Adipose tissue (tissue), 3 donors: Measurements from ENCODE around the gene SLC17A2. TPM values are rescaled to one million over a fixed set of nuclear protein-coding genes. Genes with fewer than 3 reads are reported as not detected.

ENCODE experiments used
- H3K27ac ChIP-seq: one replicate; pipeline ENCODE4 v1.5.1; 2013; ENCODE audit warnings: low read depth, low read length
- WGBS, 3 donors: extraction: QIAGEN DNeasy Blood & Tissue Kit; methylation state at CpG; one replicate each; pipeline ENCODE4 v1.1.7; 2013; 5-methylcytosine and 5-hydroxymethylcytosine counted together
- polyA plus RNA-seq, 3 donors: library from polyadenylated mRNA; stranded (reverse); fragments of 200-250 nt; gene quantifications; one replicate each; pipeline ENCODE4 v1.2.3, GENCODE V29; 2013
- donor health status: healthy with polysubstance abuse.
- donor health status: Bipolar disorder and iron deficiency.
- donor health status: healthy.

Gene SLC17A2
- polyA plus RNA-seq, 3 donors = not detected

DNA sequence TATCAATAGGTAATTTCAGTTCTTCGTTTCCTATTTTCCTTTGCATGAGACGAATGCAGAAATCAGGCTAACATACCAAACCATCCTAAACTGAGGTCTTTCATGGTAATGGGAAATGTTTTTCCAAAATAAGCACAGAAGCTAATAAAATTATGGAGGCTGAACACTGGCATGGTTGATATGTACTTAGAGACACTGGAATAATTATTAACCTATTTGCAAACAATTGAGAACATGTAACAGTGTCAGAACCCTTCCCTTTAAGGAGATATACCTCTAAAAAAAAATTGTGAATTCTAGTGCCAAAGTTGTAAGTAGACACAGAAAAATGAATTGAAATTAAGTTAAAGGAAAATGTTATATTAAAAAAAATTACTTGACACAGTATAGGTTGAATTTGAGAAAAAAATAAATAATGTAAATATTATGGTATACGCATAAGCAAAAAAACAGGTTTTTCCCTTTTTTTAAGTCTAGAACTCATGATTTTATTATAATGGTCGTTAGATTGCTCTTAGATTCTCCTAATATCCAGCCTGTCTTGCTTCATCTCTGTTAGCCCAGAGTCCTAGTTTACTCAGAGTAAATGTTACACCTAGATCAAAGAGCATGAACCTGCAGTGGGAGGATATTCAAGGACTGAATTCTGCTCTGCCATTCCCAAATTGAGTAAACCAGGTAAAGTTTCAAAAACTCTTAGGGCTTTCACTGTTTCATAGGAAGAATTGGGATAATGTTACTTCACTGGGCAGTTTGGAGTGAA is 1.7 kb downstream of the SLC17A2 start:
- no peak overlapping the region for H3K27ac ChIP-seq
- 71 to 88% (median 85%) methylated on average over 4 of the region's 4 CpGs for WGBS, 3 donors

DNA sequence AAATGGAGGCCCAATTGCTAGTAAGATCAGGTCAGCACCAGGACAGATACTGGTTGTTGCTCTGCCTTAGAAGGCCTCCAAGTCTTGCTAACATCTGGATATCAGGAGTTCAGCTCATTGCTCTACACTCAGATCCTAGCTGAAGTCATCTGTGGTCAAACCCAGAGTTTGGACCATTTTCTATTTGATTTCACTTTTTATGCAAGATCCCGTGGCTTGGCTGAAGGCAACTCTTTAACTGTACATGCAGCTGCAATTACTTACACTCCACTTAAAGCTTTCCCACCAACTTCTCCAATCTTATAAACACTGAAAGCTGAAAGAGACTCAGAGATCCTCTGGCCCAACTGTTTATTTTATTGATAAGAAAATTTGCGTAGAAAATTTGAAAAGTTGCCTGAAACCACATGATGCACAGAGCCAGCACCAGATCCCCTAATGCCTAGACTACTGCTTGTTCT is 2.7 kb downstream of the SLC17A2 start:
- no peak overlapping the region for H3K27ac ChIP-seq
- WGBS, 3 donors = 36 to 52% (median 41%) methylated on average over 2 of the region's 2 CpGs

DNA sequence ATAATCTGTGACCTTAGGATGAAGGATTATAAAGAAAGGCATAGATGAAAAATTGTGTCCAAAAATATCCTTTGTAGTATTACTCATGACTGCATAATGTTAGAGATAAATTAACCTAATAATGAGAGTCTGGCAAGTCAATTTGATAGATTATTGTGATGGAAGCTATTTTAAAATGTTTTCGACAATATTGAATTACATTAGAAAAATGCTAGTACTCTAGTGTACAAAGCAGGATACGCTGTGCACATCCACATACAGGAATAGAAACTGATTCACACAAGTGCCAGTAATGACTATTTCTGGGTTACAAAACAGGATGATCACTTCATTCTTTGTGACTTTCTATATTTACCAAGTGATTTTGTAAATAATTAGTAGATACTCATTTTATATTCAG is 3.3 kb downstream of the SLC17A2 start:
- H3K27ac ChIP-seq = no peak overlapping the region
- 68 to 83% (median 70%) methylated on average over 2 of the region's 2 CpGs for WGBS, 3 donors

DNA sequence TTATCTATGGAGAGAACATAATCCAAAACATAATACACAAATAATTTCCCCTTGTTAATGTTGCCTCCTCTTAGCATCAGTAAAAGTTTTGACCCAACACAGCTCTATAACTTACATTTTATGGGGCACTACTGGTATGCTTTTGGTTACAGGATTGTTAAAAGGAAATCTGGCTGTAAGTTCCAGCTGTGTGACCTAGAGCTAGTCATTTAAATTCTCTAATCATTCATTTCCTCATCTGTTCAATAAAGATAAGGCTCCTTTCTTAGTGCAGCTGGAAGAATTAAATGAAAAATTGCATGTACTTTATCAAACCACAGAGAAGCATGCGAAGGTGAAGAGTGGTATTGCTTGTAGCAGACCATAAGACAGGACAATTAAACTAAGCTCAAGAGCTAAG is 4.6 kb downstream of the SLC17A2 start:
- no peak overlapping the region for H3K27ac ChIP-seq
- 37 to 45% (median 42%) methylated on average over 1 of the region's 1 CpG for WGBS, 3 donors

DNA sequence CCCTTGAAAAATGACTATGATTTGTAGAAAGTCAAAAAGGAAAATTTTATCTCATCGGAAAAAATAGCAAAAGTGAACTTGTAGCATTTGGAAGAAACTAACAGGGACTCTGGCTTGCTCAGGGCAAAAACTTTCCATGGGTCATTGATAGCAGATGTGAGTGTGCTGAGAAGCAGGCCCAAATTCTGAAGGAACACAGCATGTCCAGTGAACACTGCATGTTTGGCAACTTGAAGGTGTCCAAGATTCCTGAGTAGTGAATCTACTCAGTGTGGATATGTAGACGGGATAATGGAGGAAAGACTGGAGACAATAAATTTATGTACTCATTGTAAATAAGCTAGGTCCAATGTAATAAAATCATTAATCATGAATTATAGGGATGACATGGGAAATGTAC is 8.2 kb downstream of the SLC17A2 start:
- no peak overlapping the region for H3K27ac ChIP-seq
- WGBS, 3 donors = 73 to 89% (median 76%) methylated on average over 2 of the region's 2 CpGs

DNA sequence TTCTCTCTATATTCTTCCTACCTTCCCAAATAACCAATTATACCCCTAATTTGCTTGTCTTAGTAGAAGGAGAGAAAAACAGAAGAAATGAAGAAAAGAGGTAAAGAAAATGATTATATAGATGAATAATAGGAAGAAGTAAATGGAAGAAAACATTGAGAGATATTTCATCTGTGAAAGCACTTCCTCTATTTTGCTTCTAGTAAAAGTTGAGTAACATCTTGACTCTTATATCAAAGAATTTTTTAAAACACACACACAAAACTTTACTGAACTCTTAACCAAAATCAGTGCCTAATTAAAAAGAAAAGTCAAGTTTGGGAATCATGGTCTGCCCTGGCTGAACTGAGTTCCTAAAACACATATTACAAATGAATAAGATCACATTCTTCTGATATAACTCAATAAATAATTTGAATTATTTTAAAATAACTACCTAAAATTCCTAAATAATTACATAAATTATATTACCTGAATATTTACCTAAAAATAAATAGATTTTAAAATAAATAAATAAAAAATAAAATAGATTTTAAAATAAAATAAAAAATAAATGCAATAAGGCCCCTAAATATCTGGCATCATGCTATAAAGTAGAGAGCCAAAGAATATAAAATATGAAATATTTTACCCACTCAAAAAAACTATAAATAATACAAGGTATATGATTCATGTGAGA is 8.8 kb downstream of the SLC17A2 start:
- H3K27ac ChIP-seq = no peak overlapping the region

DNA sequence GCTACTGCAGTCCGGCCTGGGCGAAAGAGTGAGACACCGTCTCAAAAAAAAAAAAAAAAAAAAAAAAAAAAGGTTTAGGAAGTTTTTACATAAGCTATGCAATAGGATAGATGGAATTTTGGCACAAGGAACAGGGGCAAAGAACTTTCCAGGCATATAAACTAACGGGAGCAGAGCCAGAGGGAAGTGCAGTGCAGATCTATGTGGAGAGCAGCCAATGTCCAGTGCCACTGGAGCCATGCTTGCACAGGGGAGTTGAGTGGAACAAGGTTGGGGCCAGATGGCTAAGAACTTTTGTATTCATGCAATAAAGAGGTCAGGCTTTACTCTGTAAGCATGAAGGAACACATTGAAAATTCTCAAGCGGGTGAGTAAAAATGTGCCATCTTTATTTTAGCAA is 10.8 kb downstream of the SLC17A2 start:
- no peak overlapping the region for H3K27ac ChIP-seq
- 79 to 93% (median 92%) methylated on average over 5 of the region's 5 CpGs for WGBS, 3 donors

DNA sequence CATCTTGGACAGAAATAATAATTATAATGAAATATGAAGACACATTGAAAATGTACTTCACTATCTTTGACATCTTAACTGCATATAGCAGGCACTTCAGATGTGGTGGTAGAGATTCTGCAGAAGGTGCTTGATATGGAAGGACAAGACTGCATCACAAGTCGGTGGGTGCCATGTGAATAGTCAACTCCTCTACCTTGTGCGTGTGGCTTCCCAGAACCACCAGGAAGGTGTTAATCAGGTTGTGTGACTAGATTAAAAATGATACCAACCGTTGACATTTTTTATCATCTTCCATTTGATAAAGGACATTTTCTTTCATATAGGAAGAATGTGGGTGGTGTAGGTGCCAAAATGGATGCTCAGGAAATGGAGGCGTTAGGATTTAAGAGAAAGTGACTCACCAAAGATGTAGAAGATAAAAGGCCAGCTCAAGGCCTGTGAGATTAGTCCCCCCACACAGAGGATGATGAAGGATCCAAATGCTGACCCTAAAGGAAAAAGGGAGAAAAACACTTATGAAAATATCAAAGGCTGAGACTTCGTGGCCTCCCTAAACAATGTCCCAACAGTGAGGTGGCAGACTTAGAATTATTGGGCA is 12.3 kb downstream of the SLC17A2 start:
- no peak overlapping the region for H3K27ac ChIP-seq
- WGBS, 3 donors = 72 to 80% (median 78%) methylated on average over 5 of the region's 5 CpGs

DNA sequence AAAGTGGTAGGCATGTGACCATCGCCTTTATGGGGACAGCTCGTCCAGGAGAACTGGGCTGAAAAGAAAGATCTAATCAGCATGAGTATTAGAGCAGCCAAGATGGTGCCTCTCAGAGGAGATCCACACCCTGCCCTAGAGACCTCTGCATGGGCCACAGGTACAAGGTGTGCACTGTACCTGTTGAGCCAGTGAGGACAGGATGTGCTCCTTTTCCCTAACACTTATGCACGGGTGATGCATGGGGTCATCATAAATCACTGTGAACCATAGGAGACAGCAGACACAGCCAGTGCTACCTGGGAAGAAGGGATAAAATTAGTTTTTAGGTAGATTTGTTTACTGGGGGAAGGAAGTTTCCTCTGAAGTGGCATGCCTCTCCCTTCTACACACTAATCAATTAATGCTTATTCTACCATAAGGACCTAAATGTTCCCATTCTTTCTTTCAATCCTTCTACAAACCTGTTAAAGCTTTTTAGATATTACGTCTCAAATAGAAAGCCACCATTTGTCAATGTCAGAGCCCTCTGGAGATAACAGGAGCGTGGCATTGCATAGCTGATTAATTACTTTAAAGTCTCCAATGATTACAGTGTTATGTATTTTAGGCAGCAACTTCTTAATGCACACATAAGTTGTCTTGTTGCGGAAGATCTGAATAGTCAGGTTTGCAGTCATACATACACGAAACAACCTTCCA is 13.6 kb downstream of the SLC17A2 start:
- WGBS, 3 donors = 77 to 86% (median 83%) methylated on average over 7 of the region's 7 CpGs
- no peak overlapping the region for H3K27ac ChIP-seq

DNA sequence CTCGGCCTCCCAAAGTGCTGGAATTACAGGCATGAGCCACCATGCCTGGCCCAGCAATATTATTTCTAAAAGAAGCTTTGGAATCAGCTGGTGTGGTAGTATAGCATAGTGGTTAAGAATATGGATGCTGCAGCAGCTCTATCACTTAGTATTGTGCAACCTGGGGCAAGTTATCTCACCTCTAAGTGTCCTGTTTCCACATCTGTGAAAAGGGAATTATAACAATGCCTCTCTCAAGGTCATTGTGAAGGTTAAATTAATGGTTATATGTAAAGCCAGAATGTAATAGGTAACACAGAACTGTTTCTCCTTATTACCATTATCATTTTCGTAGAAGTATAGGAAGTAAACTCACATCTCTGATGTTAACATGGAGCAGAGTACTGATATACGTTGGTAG is 14.2 kb downstream of the SLC17A2 start:
- H3K27ac ChIP-seq = no peak overlapping the region
- WGBS, 3 donors = 77 to 85% (median 84%) methylated on average over 3 of the region's 3 CpGs

DNA sequence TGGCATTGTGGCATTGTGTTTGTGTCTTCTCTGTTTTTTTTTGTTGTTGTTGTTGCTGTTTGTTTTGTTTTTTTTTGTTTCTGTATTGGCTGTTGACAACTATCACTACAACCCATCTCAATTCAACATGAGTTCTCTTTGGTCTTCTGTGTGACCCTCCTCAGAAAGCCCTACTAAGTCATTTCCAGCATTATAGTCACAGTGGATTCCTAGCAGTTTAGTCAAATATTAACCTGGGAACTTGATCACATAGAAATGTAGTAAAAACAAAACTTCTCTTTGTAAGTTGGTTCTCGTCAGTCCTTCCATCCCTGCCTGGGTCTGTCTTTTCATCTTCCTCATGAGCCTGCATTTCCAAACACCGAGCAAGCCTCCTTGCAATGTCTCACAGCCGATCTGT is 16.8 kb downstream of the SLC17A2 start:
- WGBS, 3 donors = 76 to 84% (median 76%) methylated on average over 3 of the region's 3 CpGs
- no peak overlapping the region for H3K27ac ChIP-seq

DNA sequence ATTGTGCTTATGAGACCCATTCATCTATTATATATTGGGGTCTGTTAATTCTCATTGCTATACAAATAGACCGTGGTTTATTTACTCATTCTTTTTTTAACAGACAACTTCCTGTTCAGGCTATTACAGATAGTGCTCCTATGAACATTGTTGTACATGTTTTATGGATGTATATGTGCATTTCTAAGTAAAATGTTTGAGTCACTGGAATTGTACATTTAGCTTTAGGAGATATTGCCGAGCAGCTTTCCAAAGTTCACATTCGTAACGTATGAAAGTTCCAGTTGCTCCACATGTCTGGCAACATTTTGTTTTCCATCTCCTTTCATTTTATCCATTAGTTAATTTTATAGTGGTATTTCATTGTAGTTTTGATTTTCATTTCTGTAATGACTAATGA is 19.1 kb downstream of the SLC17A2 start:
- 69 to 78% (median 74%) methylated on average over 4 of the region's 4 CpGs for WGBS, 3 donors
- no peak overlapping the region for H3K27ac ChIP-seq

DNA sequence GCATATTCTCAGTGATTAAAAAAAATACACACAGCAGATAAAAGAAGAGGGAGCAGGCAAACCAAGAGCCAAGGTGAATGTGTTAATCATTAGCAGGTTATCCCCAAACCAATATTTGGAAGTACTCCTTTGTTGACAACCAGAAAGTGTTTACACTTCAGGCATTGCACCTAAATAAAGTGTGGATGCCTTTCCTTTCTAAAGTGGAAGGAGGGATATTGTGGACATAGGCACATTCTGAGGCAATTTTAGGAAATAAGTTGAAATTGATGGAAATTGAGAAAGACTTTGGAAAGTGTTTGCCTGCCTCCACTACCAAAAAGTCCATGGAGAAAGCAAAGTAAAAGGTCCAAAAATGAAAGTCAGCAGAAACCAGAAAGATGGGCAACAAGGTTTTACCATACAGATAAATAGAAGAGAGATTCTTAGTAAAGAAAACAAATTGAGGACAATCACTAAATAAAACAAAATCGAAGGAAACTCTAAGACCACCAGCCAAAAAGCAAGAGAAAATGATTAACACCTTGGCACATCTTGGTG is 22.9 kb downstream of the SLC17A2 start:
- WGBS, 3 donors = 62 to 77% (median 71%) methylated on average over 1 of the region's 1 CpG
- H3K27ac ChIP-seq = no peak overlapping the region

DNA sequence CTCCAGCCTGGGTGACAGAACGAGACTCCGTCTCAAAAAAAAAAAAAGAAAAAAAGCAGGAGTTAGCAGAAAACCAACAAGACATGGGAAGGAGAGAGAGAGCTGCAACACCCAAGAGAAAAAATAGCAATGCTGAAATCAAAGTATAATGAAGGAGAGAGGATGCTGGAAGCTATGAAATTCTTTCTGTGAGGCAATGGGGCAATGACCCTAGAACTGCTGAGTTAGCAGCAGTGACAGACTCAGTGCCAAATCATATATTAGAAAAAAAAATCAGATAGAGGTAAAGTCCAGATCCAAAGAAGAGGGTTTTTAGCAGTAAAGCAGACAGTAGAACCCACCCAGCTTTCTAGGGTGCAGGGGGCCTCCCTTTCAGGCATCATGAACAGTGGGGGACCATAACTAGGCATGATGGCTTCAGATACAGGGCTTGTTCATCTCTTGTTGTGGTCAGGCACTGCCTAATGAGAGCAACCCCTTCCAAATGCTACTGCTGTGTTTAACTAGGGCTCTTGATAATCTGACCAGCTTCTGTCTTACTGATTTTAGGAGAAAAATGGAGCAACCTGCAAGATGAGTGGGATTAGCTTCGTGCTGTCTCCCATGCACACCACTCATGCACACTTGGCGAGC is 26.9 kb downstream of the SLC17A2 start:
- WGBS, 3 donors = 85 to 92% (median 89%) methylated on average over 4 of the region's 4 CpGs
- H3K27ac ChIP-seq = no peak overlapping the region

DNA sequence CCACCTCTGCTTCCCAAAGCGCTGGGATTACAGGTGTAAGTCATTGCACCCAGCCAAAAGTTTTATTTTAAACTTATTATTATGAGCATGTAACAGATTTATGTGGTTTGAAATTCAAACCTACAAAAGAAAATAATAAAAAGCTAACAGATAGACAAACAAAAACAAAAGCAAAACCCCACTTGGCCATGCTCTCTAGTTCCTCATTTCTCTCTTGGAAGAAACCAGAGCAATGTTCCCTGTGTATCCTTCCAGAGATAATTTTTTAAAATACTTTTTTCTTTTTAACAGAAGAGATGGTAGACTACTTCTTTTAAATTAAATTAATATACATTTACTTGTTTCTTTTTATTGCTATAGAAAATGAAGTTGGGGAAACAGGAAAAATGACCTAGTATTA is 28.4 kb downstream of the SLC17A2 start:
- 93 to 100% (median 100%) methylated on average over 1 of the region's 1 CpG for WGBS, 3 donors
- no peak overlapping the region for H3K27ac ChIP-seq

DNA sequence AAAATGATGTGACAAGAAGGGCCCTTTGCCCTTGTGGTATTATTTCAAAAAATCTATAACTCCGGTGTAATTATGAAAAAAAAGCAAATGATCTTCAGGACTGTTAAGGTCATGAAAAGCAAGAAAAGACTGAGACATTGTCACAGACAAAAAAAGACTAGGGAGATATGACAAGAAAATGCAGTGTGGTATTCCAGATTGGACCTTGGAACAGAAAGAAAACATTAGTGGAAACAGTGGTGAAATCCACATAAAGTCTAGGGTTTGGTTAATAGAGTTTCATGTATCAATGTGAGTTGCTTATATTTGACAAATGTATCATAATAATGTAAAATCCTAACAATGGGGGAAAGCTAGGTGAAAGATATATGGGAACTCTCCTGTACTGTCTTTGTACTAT is 29.6 kb downstream of the SLC17A2 start:
- H3K27ac ChIP-seq = no peak overlapping the region
- 44 to 85% (median 81%) methylated on average over 1 of the region's 1 CpG for WGBS, 3 donors

DNA sequence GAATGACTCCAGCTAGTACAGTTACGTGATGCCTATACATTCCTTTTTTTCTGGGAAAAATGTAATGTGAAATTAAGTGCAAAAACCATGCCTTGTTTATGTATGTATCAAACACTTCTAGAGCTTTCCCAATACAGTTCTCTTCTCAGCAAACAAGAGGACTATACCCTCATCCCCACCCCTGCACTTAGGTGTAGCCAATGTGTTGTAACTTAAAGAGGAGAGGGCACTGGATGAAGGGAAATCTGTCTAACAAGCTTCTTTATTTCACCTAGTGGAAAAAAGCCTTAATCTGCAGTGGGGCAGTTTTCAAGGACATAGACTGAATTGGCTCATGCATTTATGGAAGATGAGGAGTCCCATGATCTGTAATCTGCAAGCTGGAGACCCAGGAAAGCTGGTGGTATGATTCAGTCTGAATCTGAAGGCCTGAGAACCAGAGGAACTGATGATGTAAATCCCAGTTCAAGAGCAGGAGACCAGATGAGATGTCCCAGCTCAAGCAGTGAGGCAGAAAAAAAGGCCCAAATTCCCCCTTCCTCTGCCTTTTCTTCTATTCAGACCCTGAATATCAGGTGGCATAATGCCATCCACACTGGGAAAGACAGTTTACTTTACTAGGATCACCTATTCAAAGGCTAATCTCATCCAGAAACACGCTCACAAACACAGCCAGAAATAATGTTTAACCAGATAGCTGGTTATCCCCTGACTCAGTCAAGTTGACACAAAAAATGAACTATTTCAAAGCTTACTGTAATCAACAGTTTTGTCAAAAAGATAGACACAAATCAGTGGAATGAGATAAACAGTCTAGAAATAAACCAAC is 30.7 kb downstream of the SLC17A2 start:
- 66 to 93% (median 82%) methylated on average over 2 of the region's 2 CpGs for WGBS, 3 donors
- no peak overlapping the region for H3K27ac ChIP-seq

DNA sequence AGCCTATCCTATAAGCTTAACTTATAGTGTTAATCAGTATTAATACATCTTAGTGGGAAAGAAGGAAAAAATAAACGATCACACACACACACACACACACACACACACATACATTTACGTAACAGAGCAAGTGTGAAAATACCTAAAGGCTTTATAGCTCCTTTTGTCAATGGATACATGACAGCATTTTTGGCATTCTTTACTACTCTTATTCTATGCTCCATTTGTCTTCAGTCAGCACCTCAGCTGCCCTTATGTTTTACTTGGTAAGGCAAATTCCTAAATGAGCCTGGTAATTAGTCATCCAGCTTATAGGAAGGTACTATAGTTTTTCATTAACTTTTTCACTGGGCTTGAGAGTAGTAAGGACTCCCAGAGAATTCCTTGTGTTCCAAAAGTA is 31.4 kb downstream of the SLC17A2 start:
- H3K27ac ChIP-seq = no peak overlapping the region
- WGBS, 3 donors = 68 to 78% (median 75%) methylated on average over 2 of the region's 2 CpGs
